ENCODE measurements around the gene ERG. TPM values are rescaled to one million over a fixed set of nuclear protein-coding genes. Genes with fewer than 3 reads are reported as not detected.

ERG gene
- total and polyA plus RNA-seq, 4 donors: 3.3 to 6.0 (median 4.1) TPM

DNA sequence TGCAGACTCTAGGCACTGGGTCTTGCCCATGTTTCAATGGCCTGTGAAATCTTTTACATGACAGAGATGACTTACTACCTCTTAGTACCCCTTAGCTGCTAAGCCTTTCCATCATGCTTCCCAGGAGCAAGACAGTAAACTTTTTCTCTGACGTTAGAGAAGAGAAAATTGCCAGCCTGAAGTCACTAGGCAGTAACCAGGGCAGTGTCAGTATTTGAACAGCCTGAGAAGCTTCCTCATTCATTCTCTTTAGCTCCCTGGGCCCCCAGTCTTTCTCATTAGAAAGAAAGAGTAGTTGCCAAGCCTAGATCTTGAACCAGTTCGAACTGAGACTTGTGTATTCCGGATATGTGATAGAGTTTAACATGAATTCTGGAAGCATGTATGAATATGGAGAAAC, 99.2 kb downstream of the ERG start (continued):
- TF ChIP-seq, protein P1, sequence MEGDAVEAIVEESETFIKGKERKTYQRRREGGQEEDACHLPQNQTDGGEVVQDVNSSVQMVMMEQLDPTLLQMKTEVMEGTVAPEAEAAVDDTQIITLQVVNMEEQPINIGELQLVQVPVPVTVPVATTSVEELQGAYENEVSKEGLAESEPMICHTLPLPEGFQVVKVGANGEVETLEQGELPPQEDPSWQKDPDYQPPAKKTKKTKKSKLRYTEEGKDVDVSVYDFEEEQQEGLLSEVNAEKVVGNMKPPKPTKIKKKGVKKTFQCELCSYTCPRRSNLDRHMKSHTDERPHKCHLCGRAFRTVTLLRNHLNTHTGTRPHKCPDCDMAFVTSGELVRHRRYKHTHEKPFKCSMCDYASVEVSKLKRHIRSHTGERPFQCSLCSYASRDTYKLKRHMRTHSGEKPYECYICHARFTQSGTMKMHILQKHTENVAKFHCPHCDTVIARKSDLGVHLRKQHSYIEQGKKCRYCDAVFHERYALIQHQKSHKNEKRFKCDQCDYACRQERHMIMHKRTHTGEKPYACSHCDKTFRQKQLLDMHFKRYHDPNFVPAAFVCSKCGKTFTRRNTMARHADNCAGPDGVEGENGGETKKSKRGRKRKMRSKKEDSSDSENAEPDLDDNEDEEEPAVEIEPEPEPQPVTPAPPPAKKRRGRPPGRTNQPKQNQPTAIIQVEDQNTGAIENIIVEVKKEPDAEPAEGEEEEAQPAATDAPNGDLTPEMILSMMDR (IDR thresholded peaks at IDR 0.05; ENCODE audit: low read depth, low read length, missing input control): no peak

DNA sequence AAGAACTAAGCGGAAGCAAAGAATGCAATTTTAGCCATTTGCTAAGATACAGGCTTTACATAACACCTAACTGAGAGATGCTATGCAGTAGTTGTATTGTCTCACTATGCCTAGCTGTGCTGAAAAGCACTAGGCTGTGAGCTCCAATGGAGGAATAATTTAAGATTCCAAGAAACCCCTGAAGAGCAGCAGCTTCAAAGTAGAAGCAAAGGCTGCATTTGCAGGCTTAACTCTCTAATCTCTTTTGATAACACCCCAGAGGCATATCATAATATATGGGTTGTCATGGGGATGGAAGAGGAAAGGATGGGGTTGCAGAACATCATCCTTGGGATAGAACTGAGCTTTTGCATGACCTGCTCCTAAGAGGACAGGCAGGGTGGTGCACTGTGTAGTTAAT, 102.0 kb downstream of the ERG start:
- no peaks in the 10 kb centered on the region for H3K27me3 ChIP-seq (ENCODE audit: control insufficient read depth in 4 of 4, insufficient read depth in 4 of 4, low read length in 3 of 4)
- H3K4me3 ChIP-seq (ENCODE audit: low read depth in 1 of 3, low read length in 3 of 3): no peak overlapping the region
- H3K9ac ChIP-seq (ENCODE audit: low read depth in 1 of 2, low read length in 2 of 2): no peak overlapping the region
- DNase-seq (ENCODE audit: low spot score): no peak
- TF ChIP-seq, protein P2, sequence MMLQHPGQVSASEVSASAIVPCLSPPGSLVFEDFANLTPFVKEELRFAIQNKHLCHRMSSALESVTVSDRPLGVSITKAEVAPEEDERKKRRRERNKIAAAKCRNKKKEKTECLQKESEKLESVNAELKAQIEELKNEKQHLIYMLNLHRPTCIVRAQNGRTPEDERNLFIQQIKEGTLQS (IDR thresholded peaks at IDR 0.05): no peak
- TF ChIP-seq RAD21 (IDR thresholded peaks at IDR 0.05): no peak
- TF ChIP-seq FOXA1 (IDR thresholded peaks at IDR 0.05): no peak
- no peak for TF ChIP-seq EGR1 (IDR thresholded peaks at IDR 0.05; ENCODE audit: low read depth in 2 of 2)
- TF ChIP-seq, protein P1 (IDR thresholded peaks at IDR 0.05; ENCODE audit: low read depth, low read length, missing input control): no peak
- TF ChIP-seq NR2F2 (IDR thresholded peaks at IDR 0.05): no peak
- TF ChIP-seq SP1 (IDR thresholded peaks at IDR 0.05): no peak
- no peak for TF ChIP-seq GABPA (IDR thresholded peaks at IDR 0.05 in 1 of 2, conservative IDR thresholded peaks at IDR 0.05 in 1 of 2)
- no peak for TF ChIP-seq TAF1 (conservative IDR thresholded peaks at IDR 0.05)
- TF ChIP-seq, protein P3, sequence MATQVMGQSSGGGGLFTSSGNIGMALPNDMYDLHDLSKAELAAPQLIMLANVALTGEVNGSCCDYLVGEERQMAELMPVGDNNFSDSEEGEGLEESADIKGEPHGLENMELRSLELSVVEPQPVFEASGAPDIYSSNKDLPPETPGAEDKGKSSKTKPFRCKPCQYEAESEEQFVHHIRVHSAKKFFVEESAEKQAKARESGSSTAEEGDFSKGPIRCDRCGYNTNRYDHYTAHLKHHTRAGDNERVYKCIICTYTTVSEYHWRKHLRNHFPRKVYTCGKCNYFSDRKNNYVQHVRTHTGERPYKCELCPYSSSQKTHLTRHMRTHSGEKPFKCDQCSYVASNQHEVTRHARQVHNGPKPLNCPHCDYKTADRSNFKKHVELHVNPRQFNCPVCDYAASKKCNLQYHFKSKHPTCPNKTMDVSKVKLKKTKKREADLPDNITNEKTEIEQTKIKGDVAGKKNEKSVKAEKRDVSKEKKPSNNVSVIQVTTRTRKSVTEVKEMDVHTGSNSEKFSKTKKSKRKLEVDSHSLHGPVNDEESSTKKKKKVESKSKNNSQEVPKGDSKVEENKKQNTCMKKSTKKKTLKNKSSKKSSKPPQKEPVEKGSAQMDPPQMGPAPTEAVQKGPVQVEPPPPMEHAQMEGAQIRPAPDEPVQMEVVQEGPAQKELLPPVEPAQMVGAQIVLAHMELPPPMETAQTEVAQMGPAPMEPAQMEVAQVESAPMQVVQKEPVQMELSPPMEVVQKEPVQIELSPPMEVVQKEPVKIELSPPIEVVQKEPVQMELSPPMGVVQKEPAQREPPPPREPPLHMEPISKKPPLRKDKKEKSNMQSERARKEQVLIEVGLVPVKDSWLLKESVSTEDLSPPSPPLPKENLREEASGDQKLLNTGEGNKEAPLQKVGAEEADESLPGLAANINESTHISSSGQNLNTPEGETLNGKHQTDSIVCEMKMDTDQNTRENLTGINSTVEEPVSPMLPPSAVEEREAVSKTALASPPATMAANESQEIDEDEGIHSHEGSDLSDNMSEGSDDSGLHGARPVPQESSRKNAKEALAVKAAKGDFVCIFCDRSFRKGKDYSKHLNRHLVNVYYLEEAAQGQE (IDR thresholded peaks at IDR 0.05): no peak
- no peak for TF ChIP-seq HNF4G (IDR thresholded peaks at IDR 0.05)
- no peak for TF ChIP-seq FOXA2 (IDR thresholded peaks at IDR 0.05)
- WGBS: 87% methylated on average over 1 of the region's 1 CpG
- no peaks in the 10 kb centered on the region for H3K36me3 ChIP-seq (ENCODE audit: control insufficient read depth in 4 of 4, insufficient read depth in 3 of 4, low read depth in 1 of 4, low read length in 3 of 4)
- H3K9me3 ChIP-seq (ENCODE audit: control insufficient read depth in 4 of 4, low read length in 3 of 4): no peaks in the 10 kb centered on the region
- no peak overlapping the region for H3K27ac ChIP-seq (ENCODE audit: low read depth in 1 of 2, low read length in 2 of 2)
- H3K4me1 ChIP-seq (ENCODE audit: control insufficient read depth in 4 of 4, insufficient read depth in 4 of 4, low read length in 3 of 4): no peaks in the 10 kb centered on the region

DNA sequence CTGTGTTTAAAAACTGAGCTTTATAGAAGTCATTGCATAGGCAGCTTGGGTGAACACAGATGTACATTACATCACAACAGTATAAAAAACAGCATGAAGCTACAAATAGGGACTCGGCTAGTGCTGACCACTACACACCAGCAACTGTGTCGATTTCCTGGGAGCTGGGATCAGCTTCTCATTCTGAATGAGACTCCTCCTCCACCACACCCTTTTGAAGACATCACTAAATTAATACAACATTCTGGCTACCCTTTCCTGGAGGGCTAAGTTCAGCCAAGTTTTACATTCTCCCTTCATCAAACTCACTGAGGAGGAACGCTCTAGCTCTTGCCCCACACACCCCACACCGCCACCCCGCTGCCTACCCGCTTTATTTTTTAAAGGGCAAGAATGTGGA, 102.7 kb downstream of the ERG start:
- Histone ChIP-seq H3K36me3 (ENCODE audit: control insufficient read depth in 4 of 4, insufficient read depth in 3 of 4, low read depth in 1 of 4, low read length in 3 of 4) (no peaks in the 10 kb centered on the region), H3K27me3 (ENCODE audit: control insufficient read depth in 4 of 4, insufficient read depth in 4 of 4, low read length in 3 of 4) (no peaks in the 10 kb centered on the region), H3K4me1 (ENCODE audit: control insufficient read depth in 4 of 4, insufficient read depth in 4 of 4, low read length in 3 of 4) (no peaks in the 10 kb centered on the region), H3K4me3 (ENCODE audit: low read depth in 1 of 3, low read length in 3 of 3) (no peak overlapping the region), H3K27ac (ENCODE audit: low read depth in 1 of 2, low read length in 2 of 2) (no peak overlapping the region), H3K9ac (ENCODE audit: low read depth in 1 of 2, low read length in 2 of 2) (no peak overlapping the region), H3K9me3 (ENCODE audit: control insufficient read depth in 4 of 4, low read length in 3 of 4) (no peaks in the 10 kb centered on the region)
- no peak for DNase-seq (ENCODE audit: low spot score)
- WGBS: 78% methylated on average over 6 of the region's 6 CpGs
- TF ChIP-seq NR2F2 (IDR thresholded peaks at IDR 0.05) (no peak), FOXA1 (IDR thresholded peaks at IDR 0.05) (no peak), HNF4A (conservative IDR thresholded peaks at IDR 0.05) (no peak), EGR1 (IDR thresholded peaks at IDR 0.05; ENCODE audit: low read depth in 2 of 2) (no peak), GABPA (IDR thresholded peaks at IDR 0.05 in 1 of 2, conservative IDR thresholded peaks at IDR 0.05 in 1 of 2) (no peak), JUND (IDR thresholded peaks at IDR 0.05) (no peak), HNF4G (IDR thresholded peaks at IDR 0.05) (no peak), TAF1 (conservative IDR thresholded peaks at IDR 0.05) (no peak), RXRA (IDR thresholded peaks at IDR 0.05) (no peak), SP1 (IDR thresholded peaks at IDR 0.05) (no peak)
- TF ChIP-seq, protein P1 (IDR thresholded peaks at IDR 0.05; ENCODE audit: low read depth, low read length, missing input control): no peak
- TF ChIP-seq, protein P4, sequence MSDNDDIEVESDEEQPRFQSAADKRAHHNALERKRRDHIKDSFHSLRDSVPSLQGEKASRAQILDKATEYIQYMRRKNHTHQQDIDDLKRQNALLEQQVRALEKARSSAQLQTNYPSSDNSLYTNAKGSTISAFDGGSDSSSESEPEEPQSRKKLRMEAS (IDR thresholded peaks at IDR 0.05): no peak
- TF ChIP-seq, protein P5, sequence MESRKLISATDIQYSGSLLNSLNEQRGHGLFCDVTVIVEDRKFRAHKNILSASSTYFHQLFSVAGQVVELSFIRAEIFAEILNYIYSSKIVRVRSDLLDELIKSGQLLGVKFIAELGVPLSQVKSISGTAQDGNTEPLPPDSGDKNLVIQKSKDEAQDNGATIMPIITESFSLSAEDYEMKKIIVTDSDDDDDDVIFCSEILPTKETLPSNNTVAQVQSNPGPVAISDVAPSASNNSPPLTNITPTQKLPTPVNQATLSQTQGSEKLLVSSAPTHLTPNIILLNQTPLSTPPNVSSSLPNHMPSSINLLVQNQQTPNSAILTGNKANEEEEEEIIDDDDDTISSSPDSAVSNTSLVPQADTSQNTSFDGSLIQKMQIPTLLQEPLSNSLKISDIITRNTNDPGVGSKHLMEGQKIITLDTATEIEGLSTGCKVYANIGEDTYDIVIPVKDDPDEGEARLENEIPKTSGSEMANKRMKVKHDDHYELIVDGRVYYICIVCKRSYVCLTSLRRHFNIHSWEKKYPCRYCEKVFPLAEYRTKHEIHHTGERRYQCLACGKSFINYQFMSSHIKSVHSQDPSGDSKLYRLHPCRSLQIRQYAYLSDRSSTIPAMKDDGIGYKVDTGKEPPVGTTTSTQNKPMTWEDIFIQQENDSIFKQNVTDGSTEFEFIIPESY (IDR thresholded peaks at IDR 0.05): no peak
